ENCODE measurements around the gene MBLAC1.

DNA sequence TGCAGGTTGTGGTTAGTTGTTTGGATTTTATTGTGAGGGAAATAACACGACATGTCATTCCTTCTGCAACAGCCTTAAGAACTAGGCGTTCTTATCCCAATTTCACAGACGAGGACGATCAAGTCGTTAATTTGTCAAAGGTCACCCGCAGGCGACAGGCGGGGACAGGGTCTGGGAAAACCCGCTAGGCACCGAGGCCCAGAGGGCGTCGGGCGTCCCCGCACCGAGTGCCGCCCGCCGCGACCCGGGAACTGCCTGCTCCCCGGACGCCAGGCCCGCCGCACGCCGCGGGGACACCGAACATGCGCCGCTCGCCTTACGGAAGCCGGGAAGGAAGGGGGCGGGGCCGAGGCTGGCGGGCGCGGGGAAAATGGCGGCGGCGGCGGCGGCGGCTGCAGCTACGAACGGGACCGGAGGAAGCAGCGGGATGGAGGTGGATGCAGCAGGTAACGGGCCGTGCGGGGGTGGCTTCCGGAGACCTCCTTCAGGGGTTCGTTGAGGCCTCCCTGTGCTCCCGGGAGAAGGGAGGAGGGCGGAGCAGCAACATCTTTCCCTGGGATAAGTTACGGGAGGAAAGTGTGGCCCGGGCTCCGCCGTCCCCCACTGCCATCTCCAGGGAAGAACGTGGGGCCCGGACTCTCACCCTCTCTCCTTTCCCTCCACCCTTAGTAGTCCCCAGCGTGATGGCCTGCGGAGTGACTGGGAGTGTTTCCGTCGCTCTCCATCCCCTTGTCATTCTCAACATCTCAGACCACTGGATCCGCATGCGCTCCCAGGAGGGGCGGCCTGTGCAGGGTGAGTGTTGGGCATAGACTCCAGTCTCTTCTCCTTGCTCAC lies 37.9 kb upstream of the MBLAC1 start, which contains the start of gene COPS6:
- peak in 1 of 4 experiments; percentile 33 for TF ChIP-seq CTCF (IDR thresholded peaks at IDR 0.05)
- TF ChIP-seq POLR2A (IDR thresholded peaks at IDR 0.05): peak; percentile 73 to 85
